ENCODE data around the gene TLR8.
A peak's percentile ranks its signal among the peaks of the same experiment; 100 is the strongest.
"Not testable (repeated sequence)": the region's sequence is repeated elsewhere in the genome, so short reads cannot be mapped to it uniquely, and the experiment has no call there.

The TLR8 gene

DNA sequence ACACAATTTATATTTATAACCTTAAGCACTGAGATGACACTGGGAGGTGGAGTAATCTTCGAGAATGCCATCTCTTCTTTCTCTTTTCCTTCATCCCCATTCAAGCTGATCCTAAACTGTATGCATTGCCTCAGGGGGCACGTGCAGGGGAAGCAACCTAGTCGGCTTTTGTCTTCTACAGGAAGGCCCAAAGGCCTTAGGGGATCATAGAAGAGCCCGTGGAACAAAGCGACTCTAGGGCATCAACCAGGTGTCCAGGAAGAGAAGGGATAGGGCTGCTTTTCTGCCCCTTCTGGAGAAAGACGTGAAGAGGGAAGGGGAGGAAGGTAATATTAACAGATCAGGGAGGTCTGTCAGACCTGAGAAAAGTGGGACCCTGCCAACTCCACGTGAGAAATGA, 6.9 kb upstream of the TLR8 start:
- no peak for DNase-seq

DNA sequence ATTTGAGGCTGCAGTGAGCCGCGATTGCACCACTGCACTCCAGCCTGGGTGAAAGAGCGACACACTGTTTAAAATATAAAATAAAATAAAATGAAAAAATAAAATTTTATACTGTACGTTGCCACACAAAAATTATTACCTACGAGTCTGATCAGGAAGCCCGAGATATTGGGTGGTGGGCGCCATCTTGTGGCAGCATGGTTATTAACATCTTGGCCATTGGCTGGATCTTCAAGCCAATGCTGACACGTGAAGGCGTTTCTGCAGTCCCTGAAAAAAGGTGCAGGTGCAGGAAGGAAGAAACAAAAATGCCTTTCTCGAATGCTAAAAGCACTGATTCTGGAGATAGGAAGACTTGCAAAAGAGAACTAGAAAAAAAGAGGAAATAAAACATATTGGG, 4.9 kb upstream of the TLR8 start:
- peak; percentile 55 to 69 for DNase-seq

DNA sequence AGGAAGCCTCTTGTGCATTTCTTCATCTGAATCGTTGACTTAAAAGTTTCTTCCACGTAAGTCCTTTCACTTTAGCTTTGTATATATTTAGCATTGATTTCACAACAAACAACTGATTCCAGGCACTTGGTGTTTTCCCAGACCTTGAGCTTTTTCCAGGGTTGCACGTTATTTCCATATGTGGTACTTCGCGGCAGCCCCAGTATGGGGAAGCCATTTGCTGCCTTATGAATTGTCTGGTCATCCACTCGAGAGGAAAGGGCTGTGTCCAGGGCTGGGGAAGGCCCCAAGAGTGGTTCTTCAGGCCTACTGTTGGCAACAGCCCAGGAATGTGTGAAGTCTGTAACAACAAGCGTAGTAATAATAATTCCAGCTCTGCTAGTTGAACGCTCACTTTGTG, 2.8 kb upstream of the TLR8 start:
- DNase-seq = no peak

DNA sequence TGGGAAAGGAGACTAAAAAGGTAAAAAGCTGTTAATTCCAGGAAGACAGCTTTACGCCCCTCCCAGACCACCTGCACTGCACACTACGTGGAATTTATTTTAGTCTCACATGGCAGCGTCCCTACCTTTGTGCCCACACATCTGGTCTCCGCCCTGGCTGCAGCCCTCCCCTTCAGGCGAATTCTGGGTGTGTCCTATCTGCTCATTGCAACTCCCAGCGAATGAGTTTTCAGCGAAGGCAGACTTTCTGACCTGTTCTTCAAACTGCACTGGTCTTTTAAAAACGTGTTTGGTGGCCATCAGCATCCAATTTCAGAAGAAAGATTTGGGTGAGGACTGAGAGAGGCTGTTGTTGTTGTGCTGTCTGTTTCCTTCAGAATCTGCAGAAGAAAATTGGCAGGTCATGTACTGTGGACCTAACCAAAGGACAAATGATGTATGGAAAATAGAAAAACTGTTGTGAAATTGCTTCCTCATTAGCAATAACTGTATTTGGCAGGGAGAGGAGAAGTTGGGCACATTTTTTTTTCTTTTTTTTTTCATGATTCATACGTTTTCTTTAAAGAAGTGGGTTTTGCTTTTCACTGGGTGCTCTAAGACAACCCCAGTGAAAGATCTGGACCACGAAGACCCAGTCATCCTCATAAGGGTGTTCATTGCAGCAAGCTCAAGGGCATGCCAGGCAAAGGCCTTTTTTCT, 4.2 kb downstream of the TLR8 start:
- DNase-seq = no peak

DNA sequence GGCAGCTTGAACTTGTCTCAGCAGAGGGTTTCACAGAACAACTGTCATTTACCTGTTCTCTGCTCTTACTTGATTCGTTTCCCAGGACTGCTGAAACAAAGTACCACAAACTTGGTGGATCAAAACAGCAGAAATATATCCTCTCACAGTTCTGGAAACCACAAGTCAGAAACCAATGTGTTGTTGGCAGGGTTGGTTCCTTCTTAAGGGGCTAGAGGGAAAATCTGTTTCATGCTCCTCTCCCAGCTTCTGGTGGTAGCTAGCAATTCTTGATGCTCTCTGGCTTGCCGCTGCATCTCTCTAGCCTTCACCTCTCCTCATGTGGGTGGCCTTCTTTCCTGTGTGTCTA, 4.7 kb downstream of the TLR8 start:
- DNase-seq = no peak

DNA sequence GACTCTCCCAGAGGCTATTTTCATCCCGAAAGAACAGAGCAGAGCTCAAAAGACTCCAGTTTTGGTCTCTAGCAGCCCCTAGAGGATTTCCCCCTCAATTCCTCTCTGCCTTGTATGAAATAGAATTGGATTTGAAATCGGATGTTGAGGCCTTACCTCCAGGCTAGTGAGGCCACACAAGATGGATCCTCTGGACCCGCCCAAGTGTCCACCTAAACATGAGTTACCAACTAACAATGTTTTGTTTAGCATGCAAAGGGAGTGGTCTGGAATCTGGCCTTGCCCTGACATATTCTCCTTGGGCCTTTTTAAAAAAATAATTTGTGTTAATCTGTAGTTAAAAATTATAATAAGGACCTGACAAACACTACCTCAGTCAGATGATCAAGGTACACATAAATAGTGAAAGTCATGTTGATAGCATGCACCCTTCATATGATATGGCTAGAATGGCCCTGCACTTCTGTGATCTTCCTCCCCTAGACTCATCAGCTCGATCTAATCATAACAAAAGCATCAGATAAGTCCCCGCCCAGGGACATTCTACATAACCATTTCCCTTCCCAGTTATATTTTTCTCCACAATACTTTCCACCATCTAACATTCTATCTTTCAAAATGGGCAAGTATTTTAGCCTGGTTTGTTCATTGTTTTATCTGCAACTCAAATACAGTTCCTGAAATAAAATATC, 6.5 kb downstream of the TLR8 start:
- DNase-seq = no peak

DNA sequence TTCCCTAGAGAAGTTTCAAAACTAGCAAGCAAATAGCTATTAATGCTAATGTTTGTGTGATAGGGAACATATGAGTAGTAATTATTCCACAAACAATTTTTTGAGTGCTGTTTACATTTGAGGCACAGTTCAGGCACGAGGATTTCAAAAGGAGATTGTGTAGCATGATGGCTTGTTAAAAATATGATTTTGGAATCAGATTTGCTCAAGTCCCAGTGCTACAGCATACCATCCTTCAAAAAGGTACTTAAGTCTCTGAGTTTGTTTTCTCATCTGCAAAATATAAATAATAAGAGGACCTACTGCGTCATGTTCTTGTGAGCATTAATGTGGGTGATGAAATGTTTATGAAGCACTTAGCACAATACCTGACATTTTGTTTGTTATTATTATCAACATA, 11.3 kb downstream of the TLR8 start:
- no peak for DNase-seq

DNA sequence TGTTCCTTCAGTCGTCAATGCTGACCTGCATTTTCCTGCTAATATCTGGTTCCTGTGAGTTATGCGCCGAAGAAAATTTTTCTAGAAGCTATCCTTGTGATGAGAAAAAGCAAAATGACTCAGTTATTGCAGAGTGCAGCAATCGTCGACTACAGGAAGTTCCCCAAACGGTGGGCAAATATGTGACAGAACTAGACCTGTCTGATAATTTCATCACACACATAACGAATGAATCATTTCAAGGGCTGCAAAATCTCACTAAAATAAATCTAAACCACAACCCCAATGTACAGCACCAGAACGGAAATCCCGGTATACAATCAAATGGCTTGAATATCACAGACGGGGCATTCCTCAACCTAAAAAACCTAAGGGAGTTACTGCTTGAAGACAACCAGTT, 12.6 kb downstream of the TLR8 start:
- DNase-seq = no peak

DNA sequence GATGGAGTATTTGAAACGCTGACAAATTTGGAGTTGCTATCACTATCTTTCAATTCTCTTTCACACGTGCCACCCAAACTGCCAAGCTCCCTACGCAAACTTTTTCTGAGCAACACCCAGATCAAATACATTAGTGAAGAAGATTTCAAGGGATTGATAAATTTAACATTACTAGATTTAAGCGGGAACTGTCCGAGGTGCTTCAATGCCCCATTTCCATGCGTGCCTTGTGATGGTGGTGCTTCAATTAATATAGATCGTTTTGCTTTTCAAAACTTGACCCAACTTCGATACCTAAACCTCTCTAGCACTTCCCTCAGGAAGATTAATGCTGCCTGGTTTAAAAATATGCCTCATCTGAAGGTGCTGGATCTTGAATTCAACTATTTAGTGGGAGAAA, 13.2 kb downstream of the TLR8 start:
- DNase-seq = no peak

DNA sequence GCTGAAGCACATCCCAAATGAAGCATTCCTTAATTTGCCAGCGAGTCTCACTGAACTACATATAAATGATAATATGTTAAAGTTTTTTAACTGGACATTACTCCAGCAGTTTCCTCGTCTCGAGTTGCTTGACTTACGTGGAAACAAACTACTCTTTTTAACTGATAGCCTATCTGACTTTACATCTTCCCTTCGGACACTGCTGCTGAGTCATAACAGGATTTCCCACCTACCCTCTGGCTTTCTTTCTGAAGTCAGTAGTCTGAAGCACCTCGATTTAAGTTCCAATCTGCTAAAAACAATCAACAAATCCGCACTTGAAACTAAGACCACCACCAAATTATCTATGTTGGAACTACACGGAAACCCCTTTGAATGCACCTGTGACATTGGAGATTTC, 14.6 kb downstream of the TLR8 start:
- DNase-seq = no peak

DNA sequence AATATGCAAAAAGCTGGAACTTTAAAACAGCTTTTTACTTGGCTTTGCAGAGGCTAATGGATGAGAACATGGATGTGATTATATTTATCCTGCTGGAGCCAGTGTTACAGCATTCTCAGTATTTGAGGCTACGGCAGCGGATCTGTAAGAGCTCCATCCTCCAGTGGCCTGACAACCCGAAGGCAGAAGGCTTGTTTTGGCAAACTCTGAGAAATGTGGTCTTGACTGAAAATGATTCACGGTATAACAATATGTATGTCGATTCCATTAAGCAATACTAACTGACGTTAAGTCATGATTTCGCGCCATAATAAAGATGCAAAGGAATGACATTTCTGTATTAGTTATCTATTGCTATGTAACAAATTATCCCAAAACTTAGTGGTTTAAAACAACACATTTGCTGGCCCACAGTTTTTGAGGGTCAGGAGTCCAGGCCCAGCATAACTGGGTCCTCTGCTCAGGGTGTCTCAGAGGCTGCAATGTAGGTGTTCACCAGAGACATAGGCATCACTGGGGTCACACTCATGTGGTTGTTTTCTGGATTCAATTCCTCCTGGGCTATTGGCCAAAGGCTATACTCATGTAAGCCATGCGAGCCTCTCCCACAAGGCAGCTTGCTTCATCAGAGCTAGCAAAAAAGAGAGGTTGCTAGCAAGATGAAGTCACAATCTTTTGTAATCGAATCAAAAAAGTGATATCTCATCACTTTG, 15.6 kb downstream of the TLR8 start:
- DNase-seq = no peak

DNA sequence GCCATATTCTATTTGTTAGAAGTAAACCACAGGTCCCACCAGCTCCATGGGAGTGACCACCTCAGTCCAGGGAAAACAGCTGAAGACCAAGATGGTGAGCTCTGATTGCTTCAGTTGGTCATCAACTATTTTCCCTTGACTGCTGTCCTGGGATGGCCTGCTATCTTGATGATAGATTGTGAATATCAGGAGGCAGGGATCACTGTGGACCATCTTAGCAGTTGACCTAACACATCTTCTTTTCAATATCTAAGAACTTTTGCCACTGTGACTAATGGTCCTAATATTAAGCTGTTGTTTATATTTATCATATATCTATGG, 16.1 kb downstream of the TLR8 start:
- DNase-seq = no peak

DNA sequence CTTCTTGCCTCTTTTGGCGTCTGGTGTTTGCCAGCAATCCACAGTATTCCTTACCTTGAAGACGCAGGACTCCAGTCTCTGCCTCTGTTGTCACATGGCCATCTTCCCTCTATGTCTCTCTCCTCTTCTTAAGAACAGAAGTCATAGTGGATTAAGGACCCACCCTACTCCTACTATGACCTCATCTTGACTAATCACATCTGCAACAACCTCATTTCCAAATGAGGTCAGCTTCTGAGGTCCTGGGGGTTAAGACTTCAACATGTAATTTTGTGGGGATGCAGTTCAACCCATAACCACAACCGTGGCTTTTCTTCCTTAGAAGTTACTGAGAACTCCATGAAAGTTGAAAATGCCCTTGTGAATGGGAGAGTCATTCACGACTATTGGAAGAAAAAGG, 23.3 kb downstream of the TLR8 start:
- no peak for DNase-seq

DNA sequence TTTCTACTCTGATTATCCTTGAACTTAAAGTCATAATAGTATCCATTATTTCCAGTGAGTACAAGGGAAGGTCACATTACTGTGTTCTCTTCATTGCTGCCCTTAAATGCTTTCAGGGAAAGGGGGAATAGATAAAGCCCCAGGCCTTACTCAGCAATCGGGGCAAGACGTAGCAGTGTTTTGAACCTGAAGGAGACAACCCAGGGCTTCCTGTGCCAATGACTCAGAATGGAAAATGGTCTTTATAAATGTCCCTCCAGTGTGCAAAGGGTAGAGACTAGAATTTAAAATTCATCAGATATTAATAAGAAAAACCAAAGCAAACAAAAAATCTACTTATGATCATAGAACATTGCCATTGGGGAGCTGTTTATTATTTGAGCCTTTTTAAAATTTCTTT, 23.7 kb downstream of the TLR8 start:
- DNase-seq = no peak

DNA sequence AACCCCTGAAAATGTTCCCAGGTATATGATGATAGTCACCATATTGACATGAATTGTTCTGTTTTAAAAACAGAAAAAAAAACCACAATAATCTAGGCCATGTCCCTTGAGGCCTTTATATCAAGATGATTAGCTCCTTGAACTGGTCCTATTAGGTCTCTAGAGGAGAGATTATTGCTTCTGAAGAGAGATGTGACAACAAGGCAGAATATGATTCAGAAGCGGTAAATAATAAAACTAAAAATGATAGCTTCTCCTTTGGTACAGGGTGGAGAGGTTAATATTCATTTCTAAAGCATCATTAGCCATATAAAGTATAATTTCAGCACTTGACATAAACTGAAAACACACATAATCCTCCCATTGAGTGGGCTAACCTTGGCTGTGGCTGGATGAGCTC, 25.8 kb downstream of the TLR8 start:
- no peak for DNase-seq

DNA sequence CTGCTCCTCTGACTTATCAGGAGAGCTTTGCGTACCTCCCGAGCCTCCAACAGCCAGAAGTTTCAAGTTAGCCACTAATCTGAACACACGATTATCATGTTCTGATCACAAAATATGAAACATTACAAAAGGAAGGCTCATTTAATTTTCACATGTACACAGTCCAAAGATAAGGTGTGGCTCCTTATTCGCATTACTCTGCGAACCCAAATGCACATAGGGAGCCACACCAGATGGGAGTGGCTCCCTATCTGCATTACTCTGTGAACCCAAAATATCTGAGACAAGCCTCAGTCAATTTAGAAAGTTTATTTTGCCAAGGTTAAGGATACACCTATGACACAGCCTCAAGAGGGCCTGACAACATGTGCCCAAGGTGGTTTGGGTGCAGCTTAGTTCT, 28.4 kb downstream of the TLR8 start:
- DNase-seq = no peak

DNA sequence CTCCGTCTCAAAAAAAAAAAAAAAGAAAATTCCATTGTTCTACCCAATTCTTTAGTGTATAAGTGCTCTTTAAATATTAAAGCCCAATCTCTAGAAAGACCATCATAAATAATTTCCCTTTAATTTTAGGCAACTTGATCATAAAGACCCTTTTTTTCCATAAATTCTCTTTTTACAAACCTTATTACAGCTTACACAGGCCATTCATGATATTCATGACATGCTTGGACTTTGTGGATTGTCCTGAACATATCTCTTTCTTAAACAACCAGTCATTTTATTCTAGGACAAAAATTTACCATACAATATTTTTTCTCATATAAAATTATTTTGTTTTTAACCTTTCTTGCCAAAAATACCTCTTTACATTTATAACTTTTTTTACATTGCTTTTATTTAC, 30.5 kb downstream of the TLR8 start:
- DNase-seq = no peak

DNA sequence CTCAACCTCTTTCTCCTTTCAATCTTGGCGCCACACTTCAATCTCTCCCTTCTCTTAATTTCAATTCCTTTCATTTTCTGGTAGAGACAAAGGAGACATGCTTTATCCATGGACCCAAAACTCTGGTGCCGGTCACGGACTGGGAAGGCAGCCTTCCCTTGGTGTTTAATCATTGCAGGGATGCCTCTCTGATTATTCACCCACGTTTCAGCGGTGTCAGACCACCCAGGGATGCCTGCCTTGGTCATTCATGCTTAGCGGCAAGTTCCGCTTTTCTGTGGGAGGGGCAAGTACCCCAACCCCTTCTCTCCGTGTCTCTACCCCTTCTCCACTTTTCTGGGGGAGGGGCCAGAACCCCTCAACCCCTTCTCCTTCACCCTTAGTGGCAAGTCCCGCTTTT, 34.1 kb downstream of the TLR8 start:
- not testable (repeated sequence) for DNase-seq

DNA sequence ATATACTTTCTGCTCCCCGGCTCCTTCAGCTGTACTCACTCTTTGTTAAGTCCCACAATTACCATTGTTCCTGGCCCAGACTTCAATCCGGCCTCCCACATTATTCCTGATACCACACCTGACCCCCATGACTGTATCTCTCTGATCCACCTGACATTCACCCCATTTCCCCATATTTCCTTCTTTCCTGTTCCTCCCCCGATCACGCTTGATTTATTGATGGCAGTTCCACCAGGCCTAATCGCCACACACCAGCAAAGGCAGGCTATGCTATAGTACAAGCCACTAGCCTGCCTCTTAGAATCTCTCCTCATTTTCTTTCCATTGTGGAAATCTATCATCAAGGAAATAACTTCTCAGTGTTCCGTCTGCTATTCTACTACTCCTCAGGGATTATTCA, 37.2 kb downstream of the TLR8 start:
- not testable (repeated sequence) for DNase-seq

DNA sequence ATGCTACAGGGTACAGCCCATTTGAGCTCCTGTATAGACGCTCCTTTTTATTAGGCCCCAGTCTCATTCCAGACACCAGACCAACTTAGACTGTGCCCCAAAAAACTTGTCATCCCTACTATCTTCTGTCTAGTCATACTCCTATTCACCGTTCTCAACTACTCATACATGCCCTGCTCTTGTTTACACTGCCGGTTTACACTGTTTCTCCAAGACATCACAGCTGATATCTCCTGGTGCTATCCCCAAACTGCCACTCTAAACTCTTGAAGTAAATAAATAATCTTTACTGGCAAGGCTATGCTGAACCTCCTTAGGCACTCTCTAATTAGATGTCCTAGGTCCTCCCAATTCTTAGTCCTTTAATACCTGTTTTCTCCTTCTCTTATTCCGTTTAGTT, 38.0 kb downstream of the TLR8 start:
- DNase-seq = not testable (repeated sequence)

DNA sequence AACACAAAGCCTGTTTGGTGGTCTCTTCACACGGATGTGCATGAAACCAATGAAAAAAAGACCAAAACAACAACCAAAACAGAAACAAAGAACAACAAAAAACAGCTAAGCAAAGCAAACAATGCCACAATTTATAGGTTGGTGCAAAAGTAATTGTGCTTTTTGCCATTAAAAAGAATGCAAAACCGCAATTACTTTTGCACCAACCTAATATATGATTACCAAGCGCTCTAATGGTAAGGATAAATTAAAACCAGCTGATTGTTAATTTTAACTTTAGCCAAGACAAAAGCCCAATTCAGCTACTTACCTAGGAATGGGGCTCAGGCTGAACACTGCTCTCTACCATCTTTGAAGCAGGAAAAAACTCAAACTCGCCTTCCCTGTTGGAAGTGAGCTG, 39.1 kb downstream of the TLR8 start:
- no peak for DNase-seq

DNA sequence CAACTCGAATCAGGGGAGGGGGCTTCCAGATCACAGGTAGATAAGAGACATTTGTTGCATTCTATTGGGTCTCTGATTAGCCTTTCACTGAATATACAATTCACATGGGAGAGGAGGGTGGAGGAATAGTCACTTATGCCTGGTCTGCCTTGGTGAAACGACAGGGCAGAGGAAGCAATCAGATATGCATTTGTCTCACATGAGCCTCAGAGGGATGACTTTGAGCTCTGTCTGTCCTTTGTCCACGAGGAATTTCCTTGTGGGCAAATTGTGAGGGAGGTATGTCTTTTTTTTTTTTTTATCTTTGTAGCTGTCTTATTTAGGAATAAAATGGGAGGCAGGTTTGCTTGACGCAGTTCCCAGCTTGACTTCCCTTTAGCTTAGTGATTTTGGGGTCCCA, 40.0 kb downstream of the TLR8 start:
- no peak for DNase-seq

DNA sequence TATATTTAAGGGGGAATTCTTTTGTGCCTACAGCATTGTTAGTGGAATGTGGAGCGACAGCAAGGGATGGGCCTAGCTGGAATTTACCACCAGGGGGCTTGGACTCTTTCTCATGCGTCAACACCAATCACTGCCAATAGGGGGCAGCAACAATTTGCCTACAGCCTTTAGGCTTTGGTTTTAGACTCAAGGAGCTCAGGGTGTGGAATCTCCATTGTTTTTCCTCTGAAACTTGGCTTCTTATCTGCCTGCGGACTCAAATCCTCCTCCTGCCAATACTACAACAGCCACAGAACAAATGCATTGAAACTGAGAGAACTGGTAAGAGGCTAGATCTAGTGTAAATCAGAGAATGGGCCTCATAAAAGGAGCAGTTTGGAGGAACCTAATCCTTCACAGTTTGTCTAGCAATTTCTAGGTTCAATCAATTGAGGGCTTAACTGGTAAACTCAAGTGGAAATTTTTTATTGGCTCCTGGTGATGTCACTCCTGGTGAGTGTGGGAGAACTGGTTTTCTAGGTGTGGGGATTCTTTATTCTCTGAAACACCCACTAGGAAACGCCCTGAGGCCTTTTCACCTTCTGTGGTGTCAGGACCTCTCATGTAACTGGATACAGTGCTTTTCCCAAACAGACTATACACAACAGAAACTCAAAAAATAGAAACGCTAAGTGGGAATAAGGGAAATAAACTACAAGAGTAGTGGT, 40.6 kb downstream of the TLR8 start:
- DNase-seq = peak; percentile 62 to 85
